Left colon (tissue), 2 donors: ENCODE data around the gene CXCL17. TPM values are rescaled to one million over a fixed set of nuclear protein-coding genes. Genes with fewer than 3 reads are reported as not detected.
"Not testable (repeated sequence)": the region's sequence is repeated elsewhere in the genome, so short reads cannot be mapped to it uniquely, and the experiment has no call there.

Source experiments
- ATAC-seq: fragments of 200-7000 bp; cut with Tn5 transposase; one replicate; pipeline ENCODE4 v1.9.1; 2020; ENCODE audit warnings: mild to moderate bottlenecking, moderate library complexity
- DNase-seq, 2 donors: peaks; one replicate each; pipeline ENCODE4 v3.0.0-alpha.2; 2020
- intact Hi-C, 2 donors: fragments of 100-400 bp; cut with DNase I in 1 of 2; cut with micrococcal nuclease in 1 of 2; formaldehyde crosslinking; loops; one replicate each; pipeline versions ENCODE4 v1.11.2 to v1.14.0; 2022; cut with DNase I, micrococcal nuclease
- total RNA-seq, 2 donors: library from RNA; stranded (reverse); fragmentation: NEBNext Ultra II Directional; extraction: Animal tissue kit (Norgen Biotek cat#: 25700); gene quantifications; one replicate each; pipeline ENCODE4 v1.2.1, GENCODE V29; 2021
- donor health status: DM: no; HTN: no; CAD: no.
- donor health status: DM: yes; HTN: yes; CAD: no.

CXCL17 gene
- total RNA-seq, 2 donors from 2014 or later: not detected

GRCh38 chr19:42467183-42467760, 24.5 kb upstream of the CXCL17 start:
- DNase-seq (peak in 1 of 2 donors; percentile 45), ATAC-seq (peak; percentile 72)
- intact Hi-C loops: no loop called here

GRCh38 chr19:42466521-42467182, 23.9 kb upstream of the CXCL17 start:
- intact Hi-C loops: no loop called here
- ATAC-seq (no peak), DNase-seq (no peak)

GRCh38 chr19:42465827-42466280, 23.1 kb upstream of the CXCL17 start:
- intact Hi-C loops: no loop called here
- no peak for ATAC-seq
- no peak for DNase-seq

- ATAC-seq: peak; percentile 37
- intact Hi-C loops: no loop called here
- no peak for DNase-seq
Measured at GRCh38 chr19:42461700-42462324, 19.1 kb upstream of the CXCL17 start.

GRCh38 chr19:42461231-42461630, 18.5 kb upstream of the CXCL17 start:
- ATAC-seq, intact Hi-C loops: not testable (repeated sequence)

GRCh38 chr19:42459926-42460325, 17.2 kb upstream of the CXCL17 start:
- intact Hi-C loops: no loop called here
- DNase-seq: no peak
- no peak for ATAC-seq

More at GRCh38 chr19:42461231-42461630, 18.5 kb upstream of the CXCL17 start:
- DNase-seq: not testable (repeated sequence)

GRCh38 chr19:42455621-42456081, 12.9 kb upstream of the CXCL17 start:
- DNase-seq: peak; percentile 53 to 88
- ATAC-seq: peak; percentile 94
- intact Hi-C loops: loop anchor here in 1 of 2 donors (2.0 kb wide), 1 partner anchor 73 kb away; the partner anchor contains the start of gene CEACAM1

- DNase-seq (no peak), ATAC-seq (no peak)
- intact Hi-C loops: loop anchor here in 1 of 2 donors (2.0 kb wide), 1 partner anchor 74 kb away; the partner anchor contains the start of gene CEACAM1
Measured at GRCh38 chr19:42455086-42455485, 12.3 kb upstream of the CXCL17 start.

- no peak for ATAC-seq
- intact Hi-C loops: loop anchor here in 1 of 2 donors (5.0 kb wide), 1 partner anchor 75 kb away; the partner anchor contains the start of gene CEACAM1
- no peak for DNase-seq
Measured at GRCh38 chr19:42452590-42452989, 9.8 kb upstream of the CXCL17 start.

- ATAC-seq: peak; percentile 96
- intact Hi-C loops: loop anchor here in 1 of 2 donors (5.0 kb wide), 1 partner anchor 77 kb away; the partner anchor contains the start of gene CEACAM1
- DNase-seq: peak; percentile 86 to 92
Measured at GRCh38 chr19:42450314-42450934, 7.7 kb upstream of the CXCL17 start.

- DNase-seq, ATAC-seq, intact Hi-C loops: not testable (repeated sequence)
Measured at GRCh38 chr19:42448306-42448705, 5.6 kb upstream of the CXCL17 start.

GRCh38 chr19:42445948-42446347, 3.2 kb upstream of the CXCL17 start:
- intact Hi-C loops: no loop called here
- ATAC-seq: no peak
- DNase-seq: no peak

- intact Hi-C loops: no loop called here
- ATAC-seq (peak; percentile 77), DNase-seq (no peak)
Measured at GRCh38 chr19:42443944-42444398, 1.2 kb upstream of the CXCL17 start.

GRCh38 chr19:42441049-42441445, 1.7 kb downstream of the CXCL17 start:
- DNase-seq (no peak), ATAC-seq (peak; percentile 32)
- intact Hi-C loops: no loop called here

GRCh38 chr19:42440357-42441048, 2.2 kb downstream of the CXCL17 start:
- DNase-seq (peak; percentile 70 to 87), ATAC-seq (peak; percentile 53)
- intact Hi-C loops: no loop called here

GRCh38 chr19:42436006-42436405, 6.7 kb downstream of the CXCL17 start:
- ATAC-seq (no peak), DNase-seq (no peak)
- intact Hi-C loops: no loop called here

- DNase-seq (no peak), ATAC-seq (no peak)
- intact Hi-C loops: no loop called here
Measured at GRCh38 chr19:42435316-42435715, 7.4 kb downstream of the CXCL17 start.

- peak; percentile 85 to 95 for DNase-seq
- intact Hi-C loops: no loop called here
- ATAC-seq: peak; percentile 94
Measured at GRCh38 chr19:42433503-42434260, 9.1 kb downstream of the CXCL17 start.
